SK-N-SH treated with all-trans-retinoic acid at 6 μM for 48 hours (cell line): ENCODE data around the gene TOR1A.

Experiments used
- ATAC-seq: fragments of 200-7000 bp; cut with Tn5 transposase; 3 replicates; pipeline ENCODE4 v1.9.1; 2020; ENCODE audit warnings: mild to moderate bottlenecking, moderate library complexity
- ARNTL ChIP-seq: fragments of 450-650 bp; formaldehyde crosslinking; IDR thresholded peaks from 2 replicates; pipeline ENCODE4 v1.5.0; 2020; ENCODE audit warnings: low read depth, mild to moderate bottlenecking, moderate library complexity, borderline replicate concordance
- BACH2 ChIP-seq: fragments of 250-450 bp; sonication (Bioruptor Pico); IDR thresholded peaks from 2 replicates; pipeline ENCODE4 v1.9.0; 2021; ENCODE audit warnings: mild to moderate bottlenecking, borderline replicate concordance
- CSDC2 ChIP-seq: fragments of 250-450 bp; sonication (Bioruptor Pico); IDR thresholded peaks from 2 replicates; pipeline ENCODE4 v1.5.0; 2020; ENCODE audit warnings: mild to moderate bottlenecking, moderate library complexity
- ESRRG ChIP-seq: fragments of 250-450 bp; sonication (Bioruptor Pico); IDR thresholded peaks from 2 replicates; pipeline ENCODE4 v1.6.1; 2021; ENCODE audit warnings: mild to moderate bottlenecking
- GLIS3 ChIP-seq: fragments of 250-450 bp; sonication (Bioruptor Pico); IDR thresholded peaks from 2 replicates; pipeline ENCODE4 v1.5.0; 2020; ENCODE audit warnings: mild to moderate bottlenecking, moderate library complexity
- ISL1 ChIP-seq: fragments of 250-450 bp; sonication (Bioruptor Pico); IDR thresholded peaks from 2 replicates; pipeline ENCODE4 v2.1.2; 2022; ENCODE audit warnings: mild to moderate bottlenecking, moderate library complexity
- OSR1 ChIP-seq: fragments of 250-450 bp; sonication (Bioruptor Pico); IDR thresholded peaks from 2 replicates; pipeline ENCODE4 v1.8.0; 2022; ENCODE audit warnings: moderate library complexity, mild to moderate bottlenecking, inconsistent platforms
- RARB ChIP-seq: fragments of 250-450 bp; sonication (Bioruptor Pico); IDR thresholded peaks from 2 replicates; pipeline ENCODE4 v1.8.0; 2021; ENCODE audit warnings: mild to moderate bottlenecking, moderate library complexity
- TCF4 ChIP-seq: fragments of 250-450 bp; sonication (Bioruptor Pico); IDR thresholded peaks from 2 replicates; pipeline ENCODE4 v1.8.0; 2021; ENCODE audit warnings: mild to moderate bottlenecking, moderate library complexity, borderline replicate concordance
- TSHZ2 ChIP-seq: fragments of 250-450 bp; sonication (Bioruptor Pico); IDR thresholded peaks from 2 replicates; pipeline ENCODE4 v1.5.0; 2020; ENCODE audit warnings: mild to moderate bottlenecking, moderate library complexity
- ZC3H10 ChIP-seq: fragments of 250-450 bp; sonication (Bioruptor Pico); IDR thresholded peaks from 2 replicates; pipeline ENCODE4 v1.5.1; 2021; ENCODE audit warnings: mild to moderate bottlenecking, moderate library complexity
- ZFP3 ChIP-seq: fragments of 250-450 bp; sonication (Bioruptor Pico); IDR thresholded peaks from 2 replicates; pipeline ENCODE4 v1.5.0; 2020; ENCODE audit warnings: mild to moderate bottlenecking, moderate library complexity
- ZNF565 ChIP-seq: fragments of 450-650 bp; formaldehyde crosslinking; conservative IDR thresholded peaks from 2 replicates; pipeline ENCODE4 v1.5.0; 2020; ENCODE audit warnings: low read depth, mild to moderate bottlenecking, moderate library complexity
- ZNF8 ChIP-seq: fragments of 450-650 bp; formaldehyde crosslinking; IDR thresholded peaks from 2 replicates; pipeline ENCODE4 v1.5.0; 2020; ENCODE audit warnings: mild to moderate bottlenecking, moderate library complexity
- TF ChIP-seq, protein P1 (sequence below): fragments of 250-450 bp; sonication (Bioruptor Pico); IDR thresholded peaks from 2 replicates; pipeline ENCODE4 v1.5.1; 2020; ENCODE audit warnings: low read depth, mild to moderate bottlenecking, moderate library complexity
- TF ChIP-seq, protein P2 (sequence below): fragments of 250-450 bp; sonication (Bioruptor Pico); IDR thresholded peaks from 2 replicates; pipeline ENCODE4 v1.8.0; 2020; ENCODE audit warnings: mild to moderate bottlenecking, moderate library complexity, borderline replicate concordance

The TOR1A gene

GRCh38 chr9:129765764-129766317, 58.1 kb downstream of the TOR1A start:
- no peak for ATAC-seq
- TF ChIP-seq ZNF565 (CRISPR knock-in tag) (no peak), ZC3H10 (CRISPR knock-in tag) (no peak)
- TF ChIP-seq, protein P1, sequence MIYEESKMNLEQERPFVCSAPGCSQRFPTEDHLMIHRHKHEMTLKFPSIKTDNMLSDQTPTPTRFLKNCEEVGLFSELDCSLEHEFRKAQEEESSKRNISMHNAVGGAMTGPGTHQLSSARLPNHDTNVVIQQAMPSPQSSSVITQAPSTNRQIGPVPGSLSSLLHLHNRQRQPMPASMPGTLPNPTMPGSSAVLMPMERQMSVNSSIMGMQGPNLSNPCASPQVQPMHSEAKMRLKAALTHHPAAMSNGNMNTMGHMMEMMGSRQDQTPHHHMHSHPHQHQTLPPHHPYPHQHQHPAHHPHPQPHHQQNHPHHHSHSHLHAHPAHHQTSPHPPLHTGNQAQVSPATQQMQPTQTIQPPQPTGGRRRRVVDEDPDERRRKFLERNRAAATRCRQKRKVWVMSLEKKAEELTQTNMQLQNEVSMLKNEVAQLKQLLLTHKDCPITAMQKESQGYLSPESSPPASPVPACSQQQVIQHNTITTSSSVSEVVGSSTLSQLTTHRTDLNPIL, result no peak

GRCh38 chr9:129762985-129763926, 60.7 kb downstream of the TOR1A start:
- ATAC-seq, result no peak
- no peak for TF ChIP-seq BACH2
- TF ChIP-seq ESRRG (CRISPR knock-in tag), result no peak
- no peak for TF ChIP-seq TSHZ2 (CRISPR knock-in tag)
- no peak for TF ChIP-seq OSR1
- TF ChIP-seq, protein P2, sequence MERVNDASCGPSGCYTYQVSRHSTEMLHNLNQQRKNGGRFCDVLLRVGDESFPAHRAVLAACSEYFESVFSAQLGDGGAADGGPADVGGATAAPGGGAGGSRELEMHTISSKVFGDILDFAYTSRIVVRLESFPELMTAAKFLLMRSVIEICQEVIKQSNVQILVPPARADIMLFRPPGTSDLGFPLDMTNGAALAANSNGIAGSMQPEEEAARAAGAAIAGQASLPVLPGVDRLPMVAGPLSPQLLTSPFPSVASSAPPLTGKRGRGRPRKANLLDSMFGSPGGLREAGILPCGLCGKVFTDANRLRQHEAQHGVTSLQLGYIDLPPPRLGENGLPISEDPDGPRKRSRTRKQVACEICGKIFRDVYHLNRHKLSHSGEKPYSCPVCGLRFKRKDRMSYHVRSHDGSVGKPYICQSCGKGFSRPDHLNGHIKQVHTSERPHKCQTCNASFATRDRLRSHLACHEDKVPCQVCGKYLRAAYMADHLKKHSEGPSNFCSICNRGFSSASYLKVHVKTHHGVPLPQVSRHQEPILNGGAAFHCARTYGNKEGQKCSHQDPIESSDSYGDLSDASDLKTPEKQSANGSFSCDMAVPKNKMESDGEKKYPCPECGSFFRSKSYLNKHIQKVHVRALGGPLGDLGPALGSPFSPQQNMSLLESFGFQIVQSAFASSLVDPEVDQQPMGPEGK, result no peak
- TF ChIP-seq TCF4 (CRISPR knock-in tag), result no peak
- TF ChIP-seq ZNF8 (CRISPR knock-in tag), result no peak
- no peak for TF ChIP-seq ISL1 (CRISPR knock-in tag)
- no peak for TF ChIP-seq ZFP3
- TF ChIP-seq ZNF565 (CRISPR knock-in tag), result no peak
- no peak for TF ChIP-seq ARNTL (CRISPR knock-in tag)
- no peak for TF ChIP-seq RARB (CRISPR knock-in tag)
- TF ChIP-seq GLIS3 (CRISPR knock-in tag), result no peak
- no peak for TF ChIP-seq ZC3H10 (CRISPR knock-in tag)
- TF ChIP-seq CSDC2, result no peak
